Stomach (tissue), 9 donors: ENCODE results near the gene STON2. TPM values are rescaled to one million over a fixed set of nuclear protein-coding genes. Genes with fewer than 3 reads are reported as not detected.
A peak's percentile ranks its signal among the peaks of the same experiment; 100 is the strongest.

Source experiments
- DNase-seq, 2 donors: peaks; one replicate each; pipeline versions ENCODE4 v3.0.0 to v3.0.0-alpha.2; 2013 to 2019
- H3K27ac ChIP-seq, 5 donors: fragments of 200-600 bp in 4 of 5; sonication (generic) in 4 of 5; one replicate each; pipeline ENCODE4 v1.5.1; 2013 to 2019; ENCODE audit warnings: mild to moderate bottlenecking in 1 of 5, moderate library complexity in 1 of 5
- H3K27me3 ChIP-seq, 3 donors: fragments of 200-600 bp; sonication (generic); one replicate each; pipeline ENCODE4 v1.5.1; 2017 to 2019; ENCODE audit warnings: mixed run types in 1 of 3
- H3K36me3 ChIP-seq, 4 donors: fragments of 200-600 bp; sonication (generic); 1 replicate in 3 of 4; 2 replicates in 1 of 4; pipeline ENCODE4 v1.5.1; 2016 to 2019
- H3K4me1 ChIP-seq, 4 donors: fragments of 200-600 bp; sonication (generic); one replicate each; pipeline ENCODE4 v1.5.1; 2016 to 2019
- H3K4me3 ChIP-seq, 4 donors: fragments of 200-600 bp; sonication (generic) in 3 of 4; one replicate each; pipeline ENCODE4 v1.5.1; 2016 to 2019; ENCODE audit warnings: mild to moderate bottlenecking in 1 of 4
- H3K9me3 ChIP-seq, 4 donors: fragments of 200-600 bp; sonication (generic); one replicate each; pipeline ENCODE4 v1.5.1; 2016 to 2019
- EP300 ChIP-seq: sonication (generic); formaldehyde crosslinking; IDR thresholded peaks from one replicate; pipeline ENCODE4 v1.6.1; 2017; ENCODE audit warnings: antibody characterized with exemption
- POLR2A ChIP-seq, 4 donors: fragments of 450-650 bp; IDR thresholded peaks; one replicate each; pipeline ENCODE4 v1.6.1; 2016; ENCODE audit warnings: antibody characterized with exemption in 4 of 4, control low read depth in 2 of 4, mild to moderate bottlenecking in 1 of 4, moderate library complexity in 1 of 4
- POLR2AphosphoS5 ChIP-seq, 3 donors: sonication (generic); formaldehyde crosslinking; IDR thresholded peaks; one replicate each; pipeline ENCODE4 v1.6.1; 2016; ENCODE audit warnings: antibody characterized with exemption in 3 of 3
- WGBS, 5 donors: extraction: QIAGEN DNeasy Blood & Tissue Kit in 3 of 5; methylation state at CpG; one replicate each; pipeline versions ENCODE4 v1.1.5 to v1.1.7; 2013 to 2018; 5-methylcytosine and 5-hydroxymethylcytosine counted together
- intact Hi-C: fragments of 100-400 bp; cut with DNase I; formaldehyde crosslinking; loops from one replicate; pipeline ENCODE4 v1.15.1; 2023; ENCODE audit warnings: low total_unique reads
- polyA plus RNA-seq, 3 donors: library from polyadenylated mRNA; stranded (reverse); fragments of 200-250 nt; gene quantifications; one replicate each; pipeline ENCODE4 v1.2.3, GENCODE V29; 2013
- total RNA-seq, 5 donors: library from RNA; depleted of rRNA; stranded (reverse); fragments of >200 nt; gene quantifications; one replicate each; pipeline versions ENCODE4 v1.1.0 to v1.2.3, GENCODE V29; 2014 to 2016
- TF ChIP-seq, protein P1 (sequence below), 7 experiments: fragments of 450-650 bp in 4 of 7; fragments of 200-600 bp in 3 of 7; sonication (generic) in 3 of 7; IDR thresholded peaks; one replicate each; pipeline ENCODE4 v1.5.1; 2016 to 2019; ENCODE audit warnings: antibody characterized with exemption in 7 of 7, control low read depth in 2 of 7, mild to moderate bottlenecking in 1 of 7
- donor health status: healthy with polysubstance abuse.
- donor health status: Bipolar disorder and iron deficiency.
- donor health status: healthy.

The STON2 gene
- total and polyA plus RNA-seq, 8 donors: 1.4 to 50.2 (median 8.3) TPM

- H3K27me3 ChIP-seq: no peaks in the 10 kb centered on the region
- no peaks in the 10 kb centered on the region for H3K4me1 ChIP-seq
- intact Hi-C loops: no loop called here
- TF ChIP-seq EP300 (no peak), POLR2A (IDR thresholded peaks at IDR 0.05) (no peak), POLR2AphosphoS5 (IDR thresholded peaks at IDR 0.05) (no peak)
- WGBS, 5 donors: 89 to 97% (median 94%) methylated on average over 1 of the region's 1 CpG
- no peak overlapping the region for H3K27ac ChIP-seq
- H3K4me3 ChIP-seq: no peak overlapping the region
- no peak for DNase-seq
- no peaks in the 10 kb centered on the region for H3K9me3 ChIP-seq
- H3K36me3 ChIP-seq: no peaks in the 10 kb centered on the region
These were observed 67.4 kb downstream of the STON2 start for GRCh38 chr14:81332725-81333124.

- DNase-seq: no peak
- Histone ChIP-seq H3K9me3 (no peaks in the 10 kb centered on the region), H3K4me3 (no peak overlapping the region), H3K27me3 (no peaks in the 10 kb centered on the region), H3K36me3 (no peaks in the 10 kb centered on the region), H3K27ac (no peak overlapping the region), H3K4me1 (no peaks in the 10 kb centered on the region)
- TF ChIP-seq POLR2A (IDR thresholded peaks at IDR 0.05) (no peak), POLR2AphosphoS5 (IDR thresholded peaks at IDR 0.05) (no peak), EP300 (no peak)
- TF ChIP-seq, protein P1, sequence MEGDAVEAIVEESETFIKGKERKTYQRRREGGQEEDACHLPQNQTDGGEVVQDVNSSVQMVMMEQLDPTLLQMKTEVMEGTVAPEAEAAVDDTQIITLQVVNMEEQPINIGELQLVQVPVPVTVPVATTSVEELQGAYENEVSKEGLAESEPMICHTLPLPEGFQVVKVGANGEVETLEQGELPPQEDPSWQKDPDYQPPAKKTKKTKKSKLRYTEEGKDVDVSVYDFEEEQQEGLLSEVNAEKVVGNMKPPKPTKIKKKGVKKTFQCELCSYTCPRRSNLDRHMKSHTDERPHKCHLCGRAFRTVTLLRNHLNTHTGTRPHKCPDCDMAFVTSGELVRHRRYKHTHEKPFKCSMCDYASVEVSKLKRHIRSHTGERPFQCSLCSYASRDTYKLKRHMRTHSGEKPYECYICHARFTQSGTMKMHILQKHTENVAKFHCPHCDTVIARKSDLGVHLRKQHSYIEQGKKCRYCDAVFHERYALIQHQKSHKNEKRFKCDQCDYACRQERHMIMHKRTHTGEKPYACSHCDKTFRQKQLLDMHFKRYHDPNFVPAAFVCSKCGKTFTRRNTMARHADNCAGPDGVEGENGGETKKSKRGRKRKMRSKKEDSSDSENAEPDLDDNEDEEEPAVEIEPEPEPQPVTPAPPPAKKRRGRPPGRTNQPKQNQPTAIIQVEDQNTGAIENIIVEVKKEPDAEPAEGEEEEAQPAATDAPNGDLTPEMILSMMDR (IDR thresholded peaks at IDR 0.05): no peak
- intact Hi-C loops: no loop called here
- WGBS, 5 donors: 62 to 78% (median 73%) methylated on average over 4 of the region's 4 CpGs
These were observed 68.7 kb downstream of the STON2 start for GRCh38 chr14:81331229-81332021.

- TF ChIP-seq POLR2AphosphoS5 (IDR thresholded peaks at IDR 0.05) (no peak), POLR2A (IDR thresholded peaks at IDR 0.05) (no peak), EP300 (no peak)
- TF ChIP-seq, protein P1 (IDR thresholded peaks at IDR 0.05): no peak
- intact Hi-C loops: no loop called here
- WGBS, 5 donors: 42 to 71% (median 62%) methylated on average over 3 of the region's 3 CpGs
- Histone ChIP-seq H3K27me3 (no peaks in the 10 kb centered on the region), H3K4me1 (no peaks in the 10 kb centered on the region), H3K9me3 (no peaks in the 10 kb centered on the region), H3K27ac (no peak overlapping the region), H3K4me3 (no peak overlapping the region), H3K36me3 (no peaks in the 10 kb centered on the region)
- no peak for DNase-seq
These were observed 69.5 kb downstream of the STON2 start for GRCh38 chr14:81330619-81331122.

DNA sequence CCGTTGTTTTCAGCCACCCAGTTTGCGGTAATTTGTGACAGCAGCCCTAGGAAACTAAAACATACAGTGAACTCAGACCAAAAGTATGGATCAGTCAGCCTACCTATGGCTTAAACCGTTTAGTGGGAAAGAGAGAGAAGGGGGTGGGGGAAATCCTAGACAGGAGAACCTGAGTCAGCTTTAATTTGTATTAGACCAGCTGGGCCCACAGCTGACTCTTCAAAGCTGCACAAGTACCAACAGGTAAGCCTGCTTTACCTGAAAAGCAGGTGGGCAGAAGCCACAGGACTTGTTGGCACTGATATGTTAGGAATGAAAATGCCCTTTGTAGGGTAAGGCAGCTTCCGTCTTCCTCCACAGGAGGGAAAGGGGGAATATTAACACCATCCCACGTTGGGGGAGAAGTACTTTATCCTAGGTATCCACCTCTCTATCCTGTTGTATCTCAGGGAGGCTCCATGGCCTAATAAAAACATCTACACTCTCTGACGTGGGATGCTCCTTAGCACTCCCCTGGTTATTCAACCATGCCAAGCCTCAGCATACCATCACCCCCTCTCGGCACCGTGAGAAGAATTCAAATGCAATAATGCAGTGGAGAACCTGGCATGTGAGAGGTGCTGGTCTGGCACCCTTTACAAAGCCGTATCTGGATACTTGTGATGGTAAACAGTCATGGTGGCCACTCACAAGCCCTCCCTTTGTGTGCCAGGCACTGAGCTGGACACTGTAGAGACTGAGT, 70.3 kb downstream of the STON2 start:
- WGBS, 5 donors: 78 to 85% (median 81%) methylated on average over 9 of the region's 9 CpGs

More for the DNA sequence above, 70.3 kb downstream of the STON2 start:
- intact Hi-C loops: no loop called here
- Histone ChIP-seq H3K4me3 (no peak overlapping the region), H3K9me3 (no peaks in the 10 kb centered on the region), H3K36me3 (no peaks in the 10 kb centered on the region), H3K27me3 (peaks cover 0 to 1% (median 0%) of the 10 kb centered on the region in 3 donors), H3K27ac (no peak overlapping the region), H3K4me1 (no peaks in the 10 kb centered on the region)
- TF ChIP-seq, protein P1 (IDR thresholded peaks at IDR 0.05): no peak
- TF ChIP-seq POLR2AphosphoS5 (IDR thresholded peaks at IDR 0.05): no peak
- TF ChIP-seq EP300: no peak
- no peak for TF ChIP-seq POLR2A (IDR thresholded peaks at IDR 0.05)
- DNase-seq: peak in 1 of 2 donors; percentile 45
